GM18907 (cell line): ENCODE results near the gene SERTAD2.

Experiments
- ATAC-seq: cut with Tn5 transposase; IDR thresholded peaks from one replicate; pipeline ENCODE4 v1.9.1; 2021; ENCODE audit warnings: mild to moderate bottlenecking, moderate library complexity; ENCODE audit not compliant: unreplicated experiment

Gene SERTAD2

GRCh38 chr2:64650296-64650695 lies 3.4 kb downstream of the SERTAD2 start:
- ATAC-seq = no peak

GRCh38 chr2:64649626-64650025 lies 4.1 kb downstream of the SERTAD2 start:
- ATAC-seq = no peak

DNA sequence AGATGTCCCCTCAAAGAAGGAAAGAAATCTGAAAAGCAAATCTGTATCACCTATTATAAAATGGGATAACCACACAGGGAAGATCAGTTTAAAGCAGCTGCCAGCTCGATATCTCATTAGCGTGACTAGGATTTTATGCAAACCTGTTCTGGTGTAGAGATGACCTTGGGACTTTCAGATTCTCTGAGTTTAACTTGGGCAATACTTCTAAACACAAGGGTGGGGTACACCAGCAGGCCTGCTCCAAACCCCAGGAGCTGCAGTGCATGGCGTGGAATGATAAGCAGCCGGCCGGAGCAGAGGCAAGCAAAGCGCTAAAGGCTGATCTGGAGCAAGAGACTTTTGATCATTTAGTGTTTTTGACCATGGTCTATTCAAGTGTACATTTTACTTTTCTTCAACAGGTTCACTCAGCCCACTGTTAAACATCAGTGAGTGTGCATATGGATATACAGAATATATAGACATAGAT lies 4.7 kb downstream of the SERTAD2 start:
- ATAC-seq = no peak

GRCh38 chr2:64646007-64646880 lies 7.5 kb downstream of the SERTAD2 start:
- no peak for ATAC-seq

DNA sequence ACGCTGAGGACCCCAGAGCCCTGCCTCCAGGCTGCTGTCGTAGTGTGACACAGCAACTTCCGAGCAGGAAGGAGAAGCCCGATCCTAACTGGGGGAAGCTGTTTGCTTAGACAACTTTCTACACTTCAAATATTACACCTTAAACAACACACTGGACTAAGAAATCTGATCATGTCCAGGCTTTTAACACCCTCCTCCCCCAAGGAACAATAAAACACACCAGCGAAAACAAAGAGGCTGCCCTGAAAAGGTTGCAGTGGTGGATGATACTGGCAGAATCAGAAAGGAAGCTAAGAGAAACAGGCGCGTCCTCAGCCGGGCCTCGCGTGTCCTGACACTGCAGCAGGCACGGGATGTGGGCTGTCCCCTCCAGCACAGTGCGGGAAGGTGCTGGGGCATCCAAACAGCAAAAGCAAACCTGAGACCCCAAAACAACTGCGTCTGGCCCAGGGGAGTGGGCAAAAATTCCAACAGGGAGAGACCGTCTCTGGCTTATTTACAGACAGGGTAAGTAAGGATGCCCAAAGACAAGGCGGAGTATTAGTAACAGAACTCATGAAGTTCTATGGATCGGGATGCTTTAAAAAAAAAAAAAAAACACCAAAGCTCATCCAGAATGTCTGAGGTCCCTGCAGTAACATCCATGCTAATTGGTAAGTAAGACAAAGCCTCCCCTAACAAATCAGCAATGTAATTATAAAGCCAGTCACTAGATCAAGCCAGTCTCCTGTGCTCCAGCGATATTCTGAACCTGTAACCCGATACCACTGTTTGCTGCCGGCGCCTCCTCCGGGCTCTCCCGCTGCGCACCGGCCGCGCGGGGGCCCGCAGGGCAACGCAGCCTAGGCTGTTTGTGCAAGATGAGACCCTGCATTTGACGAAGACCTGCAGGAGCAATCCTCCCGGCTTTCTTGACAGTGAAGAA lies 9.0 kb downstream of the SERTAD2 start:
- peak; percentile 62 for ATAC-seq

DNA sequence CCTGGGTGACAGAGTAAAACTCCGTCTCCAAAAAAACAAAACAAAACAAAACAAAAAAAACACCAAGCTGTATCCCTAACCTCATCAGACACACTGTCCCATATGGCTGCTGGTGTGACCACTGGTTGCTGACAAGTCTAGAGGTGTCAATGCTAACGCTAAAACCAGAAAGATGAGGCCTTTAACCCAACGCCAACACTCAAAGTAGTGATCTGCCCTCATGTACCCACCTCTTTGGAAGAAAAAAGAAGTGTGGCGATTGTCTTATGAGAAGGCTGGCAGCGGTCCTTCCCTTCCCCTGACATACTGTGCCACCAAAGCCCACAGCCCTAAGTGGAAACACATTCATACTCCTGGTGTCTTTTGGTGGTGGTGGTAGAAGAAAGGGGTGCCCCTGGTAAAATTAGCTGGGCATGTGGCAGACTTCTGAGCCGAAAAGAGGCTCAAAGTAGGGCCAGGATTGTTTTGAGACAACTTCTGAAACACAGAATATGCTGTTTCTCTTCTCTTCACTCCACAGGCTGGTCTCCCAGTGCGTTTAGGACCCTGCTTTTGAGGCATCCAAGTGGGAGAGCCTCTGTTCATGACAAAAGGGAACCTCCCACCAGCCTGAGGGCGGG lies 9.8 kb downstream of the SERTAD2 start:
- ATAC-seq = no peak

DNA sequence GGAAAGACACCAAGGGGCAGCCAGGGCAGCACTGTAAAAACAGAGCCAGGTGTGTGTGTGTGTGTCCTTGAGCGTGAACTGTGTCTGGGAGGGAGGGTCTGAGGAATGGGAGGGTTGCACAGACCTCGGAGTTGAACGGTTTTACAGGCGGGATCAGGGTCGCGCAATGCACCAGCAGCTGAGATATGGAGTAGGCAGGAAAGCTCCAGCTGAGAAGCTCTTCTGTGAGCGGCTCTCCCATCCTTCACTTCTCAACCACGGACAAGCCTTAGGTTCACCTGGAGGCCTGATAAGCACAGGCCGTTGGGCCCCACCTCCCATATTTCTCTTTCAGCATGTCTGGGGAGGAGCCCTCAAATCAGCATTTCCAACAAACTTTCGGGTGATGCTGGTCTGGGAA lies 12.1 kb downstream of the SERTAD2 start:
- no peak for ATAC-seq

GRCh38 chr2:64640153-64641044 lies 13.3 kb downstream of the SERTAD2 start:
- no peak for ATAC-seq

DNA sequence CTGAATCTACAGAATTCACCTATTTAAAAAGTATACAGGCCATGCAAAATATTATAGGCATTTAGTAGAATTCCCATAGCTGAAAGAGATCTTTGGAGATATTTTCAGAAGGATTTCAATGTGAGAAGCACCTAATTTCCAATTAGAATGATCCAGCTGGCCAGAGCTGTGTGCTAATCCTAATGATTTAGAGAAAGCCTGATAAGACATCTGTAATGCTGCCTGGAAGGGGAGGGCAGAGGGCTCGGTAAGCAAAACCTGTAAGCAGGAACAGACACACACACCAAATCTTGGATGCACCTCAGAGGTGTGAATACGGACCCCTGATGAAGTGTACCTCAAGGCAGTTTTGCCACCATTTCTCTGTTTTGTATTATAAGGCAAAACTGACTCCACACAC lies 14.0 kb downstream of the SERTAD2 start:
- no peak for ATAC-seq

DNA sequence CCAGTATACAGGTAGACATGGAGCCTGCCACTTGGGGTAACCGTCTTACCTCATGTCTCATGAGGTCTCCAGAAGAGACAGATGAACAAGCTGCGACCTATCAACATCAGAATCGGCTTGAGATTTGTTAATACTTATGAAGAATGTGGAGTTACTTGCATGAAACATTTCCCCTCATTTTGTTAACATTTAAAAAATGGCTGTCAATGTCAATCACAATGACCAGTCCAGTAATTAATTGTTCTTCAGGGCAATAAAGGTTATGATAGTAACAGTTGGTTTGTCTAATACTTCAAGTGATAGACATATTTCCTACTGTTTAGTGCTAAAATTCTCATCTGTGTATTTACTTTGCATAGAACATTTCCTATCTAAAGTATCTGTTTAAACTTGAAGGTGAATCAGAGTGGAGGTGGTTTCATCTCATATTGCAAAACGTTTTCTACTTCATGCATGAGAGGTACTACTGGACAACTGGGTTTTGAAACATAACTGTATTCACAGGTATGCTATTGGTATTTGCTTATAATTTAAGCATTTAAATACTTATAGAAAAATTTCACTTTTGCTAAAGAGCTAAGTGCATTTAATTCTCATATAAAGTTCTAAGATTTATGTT lies 15.1 kb downstream of the SERTAD2 start:
- no peak for ATAC-seq

- no peak for ATAC-seq
Measured at GRCh38 chr2:64637931-64638330, 15.8 kb downstream of the SERTAD2 start.

GRCh38 chr2:64637000-64637635 lies 16.6 kb downstream of the SERTAD2 start:
- ATAC-seq = peak; percentile 51

GRCh38 chr2:64635976-64636911 lies 17.5 kb downstream of the SERTAD2 start:
- ATAC-seq = peak; percentile 63

DNA sequence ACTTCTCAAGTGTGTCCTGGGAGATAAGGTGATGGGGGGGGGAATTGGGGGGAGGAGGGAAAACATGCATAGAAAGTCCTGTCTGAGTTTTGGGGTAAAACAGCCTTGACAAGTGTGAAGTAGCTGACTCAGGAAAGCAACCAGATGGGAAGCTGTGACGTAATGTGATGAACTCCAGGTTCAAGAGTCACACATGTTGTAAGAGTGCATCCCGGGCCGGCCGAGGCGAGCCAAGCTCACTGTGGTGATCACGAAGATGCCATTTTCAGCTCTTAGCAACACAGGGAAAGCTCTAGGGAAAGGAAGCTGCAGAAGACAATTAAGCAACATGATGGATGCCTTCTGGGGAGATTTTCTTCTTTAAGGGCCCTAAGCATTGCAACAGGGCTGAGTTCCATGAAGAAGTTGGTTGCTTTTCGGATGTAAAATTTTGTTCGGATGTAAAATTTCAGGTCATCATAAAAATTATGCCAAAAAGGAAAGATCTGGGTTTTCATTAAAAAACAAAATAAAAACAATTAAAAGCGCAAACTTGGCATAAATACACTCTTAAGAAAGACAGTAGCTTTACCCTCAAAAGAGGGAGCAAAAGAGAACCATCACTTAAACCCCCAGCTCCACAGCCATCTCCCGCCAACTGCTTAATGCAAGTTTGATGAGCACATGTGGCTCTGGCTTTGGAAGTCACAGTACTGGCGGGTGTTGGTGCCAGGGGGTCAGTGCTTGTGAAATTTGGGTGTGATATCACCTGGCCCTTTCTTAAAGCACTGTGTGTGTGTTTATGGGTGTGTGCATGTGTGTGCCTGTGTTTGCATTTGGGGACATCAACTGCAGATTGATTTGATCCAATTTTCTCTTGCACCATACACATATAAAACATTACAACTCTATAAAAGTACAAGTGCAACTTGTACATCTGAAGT lies 19.1 kb downstream of the SERTAD2 start:
- no peak for ATAC-seq

DNA sequence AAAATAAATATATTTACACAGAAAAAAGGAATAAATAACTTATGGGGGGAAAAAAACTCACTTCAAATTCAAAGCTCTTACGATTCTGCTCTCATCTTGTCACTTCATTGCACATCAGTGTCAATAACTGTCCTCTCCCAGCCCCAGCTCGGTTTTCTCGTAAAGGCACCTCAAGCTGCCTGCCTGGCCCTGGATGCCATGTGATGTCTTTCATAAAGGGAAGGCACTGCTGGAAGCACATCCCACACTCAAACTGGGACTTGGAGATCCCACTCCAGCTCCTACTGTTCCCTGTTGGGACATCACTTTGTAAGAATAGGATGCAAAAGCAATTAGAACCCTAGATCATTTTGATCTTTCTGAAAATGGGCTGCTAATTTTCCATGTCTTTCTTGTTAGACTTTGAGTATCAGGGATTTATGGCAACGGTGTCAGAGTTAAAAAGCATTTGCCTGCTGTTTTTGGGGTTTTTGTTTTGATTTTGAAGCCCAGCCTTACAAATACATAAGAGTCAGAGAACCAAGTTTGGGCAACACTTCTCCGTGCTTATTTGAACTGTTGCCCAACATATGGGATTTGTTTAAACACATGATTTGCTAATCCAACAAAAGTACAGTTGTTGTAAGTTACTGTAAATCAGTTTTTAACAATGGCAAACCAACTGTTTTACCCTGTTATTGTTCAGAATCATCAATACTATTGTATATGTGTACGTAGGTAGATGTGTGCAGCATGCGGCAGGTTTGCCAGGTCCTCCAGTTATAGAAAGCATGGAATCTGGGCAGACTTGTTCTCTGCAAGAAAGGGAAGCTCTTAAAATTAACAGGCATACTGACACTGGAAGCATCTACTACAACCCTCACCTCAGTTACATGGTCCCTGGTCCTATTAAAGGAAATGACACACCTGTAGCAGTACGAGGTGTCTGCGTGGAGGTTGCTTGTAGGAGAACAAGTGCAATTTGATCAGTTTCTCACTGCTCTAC lies 20.6 kb downstream of the SERTAD2 start:
- no peak for ATAC-seq

- no peak for ATAC-seq
Measured at GRCh38 chr2:64631771-64632170, 21.9 kb downstream of the SERTAD2 start.
